Measurements from ENCODE around the gene MTMR2. TPM values are rescaled to one million over a fixed set of nuclear protein-coding genes. Genes with fewer than 3 reads are reported as not detected.
A peak's percentile ranks its signal among the peaks of the same experiment; 100 is the strongest.
"Not testable (repeated sequence)": the region's sequence is repeated elsewhere in the genome, so short reads cannot be mapped to it uniquely, and the experiment has no call there.

Gene MTMR2
- total RNA-seq, 1 donor from 2014 or later, result 40.2 TPM

DNA sequence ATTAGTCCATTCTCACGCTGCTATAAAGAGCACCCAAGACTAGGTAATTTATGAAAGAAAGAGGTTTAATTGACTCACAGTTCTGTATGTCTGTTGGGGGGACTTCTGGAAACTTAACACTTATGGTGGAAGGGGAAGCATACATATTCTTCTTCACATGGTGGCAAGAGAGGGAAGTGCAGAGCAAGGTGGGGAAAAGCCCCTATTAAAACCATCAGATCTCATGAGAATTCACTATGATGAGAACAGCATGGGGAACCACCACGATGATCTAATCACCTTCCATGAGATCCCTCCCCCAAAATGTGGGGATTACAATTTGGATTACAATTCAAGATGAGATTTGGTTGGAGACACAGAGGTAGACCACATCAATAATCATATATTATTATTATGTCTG, 107.9 kb downstream of the MTMR2 start:
- DNase-seq (ENCODE audit: low spot score), result no peak

DNA sequence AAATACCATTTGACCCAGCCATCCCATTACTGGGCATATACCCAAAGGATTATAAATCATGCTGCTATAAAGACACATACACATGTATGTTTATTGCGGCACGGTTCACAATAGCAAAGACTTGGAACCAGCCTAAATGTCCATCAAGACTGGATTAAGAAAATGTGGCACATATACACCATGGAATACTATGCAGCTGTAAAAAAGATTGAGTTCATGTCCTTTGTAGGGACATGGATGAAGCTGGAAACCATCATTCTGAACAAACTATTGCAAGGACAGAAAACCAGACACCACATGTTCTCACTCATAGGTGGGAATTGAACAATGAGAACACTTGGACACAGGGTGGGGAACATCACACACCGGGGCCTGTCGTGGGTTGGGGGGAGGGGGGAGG, 112.9 kb downstream of the MTMR2 start:
- not testable (repeated sequence) for DNase-seq (ENCODE audit: low spot score)

DNA sequence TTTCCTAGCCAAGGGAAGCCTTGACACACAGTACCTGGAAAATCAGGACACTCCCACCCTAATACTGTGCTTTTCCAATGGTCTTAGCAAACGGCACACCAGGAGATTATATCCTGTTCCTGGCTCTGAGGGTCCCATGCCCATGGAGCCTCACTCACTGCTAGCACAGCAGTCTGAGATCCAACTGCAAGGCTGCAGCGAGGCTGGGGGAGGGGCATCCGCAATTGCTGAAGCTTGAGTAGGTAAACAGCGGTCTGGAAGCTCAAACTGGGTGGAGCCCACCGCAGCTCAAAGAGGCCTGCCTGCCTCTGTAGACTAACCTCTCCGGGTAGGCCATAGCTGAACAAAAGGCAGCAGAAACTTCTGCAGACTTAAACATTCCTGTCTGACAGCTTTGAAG, 117.4 kb downstream of the MTMR2 start:
- DNase-seq (ENCODE audit: low spot score), result not testable (repeated sequence)

DNA sequence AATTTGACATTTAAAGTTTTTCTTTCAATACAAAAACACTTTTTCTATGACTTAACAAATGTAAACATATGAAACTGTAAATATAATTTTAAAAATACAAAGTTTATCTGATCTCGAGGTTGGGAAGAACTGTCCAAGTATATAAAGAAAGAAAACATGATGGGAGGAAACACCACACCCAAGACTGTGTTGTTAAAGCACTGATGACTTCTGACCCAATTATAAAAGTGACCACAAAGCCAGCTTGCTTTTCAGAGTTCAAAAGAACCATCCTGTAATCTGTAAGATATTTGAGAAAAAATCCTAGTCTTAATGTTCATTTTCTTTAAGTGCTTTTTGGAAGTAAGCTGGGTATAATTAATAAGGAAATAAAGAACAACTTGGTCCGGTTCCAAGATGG, 118.0 kb downstream of the MTMR2 start:
- no peak for DNase-seq (ENCODE audit: low spot score)

DNA sequence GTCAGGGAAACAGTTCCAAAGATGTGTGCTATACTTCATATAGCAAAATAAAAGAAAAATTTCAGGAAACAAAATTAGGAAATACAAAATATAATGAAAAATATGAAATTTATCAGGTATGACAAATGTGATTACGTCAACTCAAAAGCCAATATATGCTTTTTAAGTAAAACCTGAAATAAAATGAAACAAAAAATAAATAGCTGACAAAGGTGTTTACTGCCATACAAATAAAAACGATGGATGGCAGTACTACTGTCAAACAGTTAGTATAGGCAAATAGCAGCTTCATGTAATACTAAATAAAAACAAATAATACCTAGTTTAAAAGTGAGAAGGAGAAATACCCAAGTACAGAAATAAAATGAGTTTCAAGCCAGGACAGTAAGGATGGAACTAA, 119.9 kb downstream of the MTMR2 start:
- no peak for DNase-seq (ENCODE audit: low spot score)

DNA sequence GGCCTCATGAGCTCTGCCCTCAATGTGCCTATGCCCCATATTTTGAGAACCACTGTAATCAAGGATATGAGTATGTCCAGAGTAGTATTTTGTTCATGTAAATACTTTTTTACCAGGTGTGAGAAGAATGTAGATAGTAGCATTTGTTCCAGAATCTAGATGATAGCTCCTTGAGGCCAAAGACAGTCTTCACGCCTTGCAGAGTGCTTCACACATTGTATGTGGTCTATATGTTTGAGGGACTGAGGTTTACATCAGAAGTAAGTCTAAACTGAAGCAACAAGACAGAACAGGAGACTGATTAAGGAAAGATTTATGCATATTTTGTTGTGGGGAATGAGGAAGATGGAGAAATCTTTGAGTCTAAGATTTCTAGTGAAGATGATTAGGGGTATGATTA, 121.1 kb downstream of the MTMR2 start:
- no peak for DNase-seq (ENCODE audit: low spot score)

DNA sequence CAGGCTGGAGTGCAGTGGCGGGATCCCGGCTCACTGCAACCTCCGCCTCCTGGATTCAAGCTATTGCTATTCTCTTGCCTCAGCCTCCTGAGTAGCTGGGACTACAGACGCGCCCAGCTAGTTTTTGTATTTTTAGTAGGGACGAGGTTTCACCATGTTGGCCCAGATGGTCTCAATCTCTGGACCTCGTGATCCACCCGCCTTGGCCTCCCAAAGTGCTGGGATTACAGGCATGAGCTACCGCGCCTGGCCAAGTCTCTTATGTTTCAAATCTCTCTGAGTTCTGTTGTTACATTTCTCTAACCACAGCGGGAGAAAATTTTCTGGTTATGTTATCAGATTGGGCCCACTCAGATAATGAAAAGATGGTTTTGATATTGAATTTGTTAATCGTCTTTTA, 123.5 kb downstream of the MTMR2 start:
- no peak for DNase-seq (ENCODE audit: low spot score)

DNA sequence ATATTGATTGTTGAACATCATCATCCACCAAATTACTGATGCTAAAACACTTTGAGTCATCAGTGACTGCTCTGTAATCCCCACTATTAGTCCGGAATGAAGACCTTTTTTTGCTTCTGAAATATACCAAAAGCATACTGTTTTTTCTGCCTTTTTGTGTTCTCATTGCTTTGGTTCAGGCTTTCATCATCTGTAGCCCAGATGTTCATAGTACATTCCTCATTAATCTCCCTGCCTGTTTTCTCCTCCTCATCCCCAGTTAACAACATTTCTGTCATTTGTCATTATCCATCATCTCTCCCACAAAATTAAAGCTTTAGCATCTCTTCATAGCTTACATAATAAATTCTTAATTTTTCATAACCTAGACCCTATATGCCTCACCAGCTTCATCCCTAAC, 124.4 kb downstream of the MTMR2 start:
- DNase-seq (ENCODE audit: low spot score), result no peak

DNA sequence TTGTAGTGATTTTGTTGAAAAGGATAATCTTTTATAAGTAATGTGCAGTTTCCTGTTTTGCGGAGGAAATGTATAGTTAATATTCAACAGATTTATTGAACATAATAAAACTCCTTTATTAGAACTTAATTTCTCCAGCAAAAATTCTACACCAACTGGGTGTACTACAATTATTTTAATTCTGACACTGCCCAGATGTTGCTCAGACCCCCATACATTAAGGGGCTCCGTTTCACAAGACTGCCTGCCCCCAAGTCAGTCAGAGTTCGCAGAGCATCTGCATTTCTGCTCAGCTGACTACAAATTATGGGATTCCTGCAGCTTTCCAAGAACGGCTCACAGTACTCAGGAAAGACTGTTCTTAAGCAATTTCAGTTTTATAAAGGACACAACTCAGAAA, 127.4 kb downstream of the MTMR2 start:
- no peak for DNase-seq (ENCODE audit: low spot score)

DNA sequence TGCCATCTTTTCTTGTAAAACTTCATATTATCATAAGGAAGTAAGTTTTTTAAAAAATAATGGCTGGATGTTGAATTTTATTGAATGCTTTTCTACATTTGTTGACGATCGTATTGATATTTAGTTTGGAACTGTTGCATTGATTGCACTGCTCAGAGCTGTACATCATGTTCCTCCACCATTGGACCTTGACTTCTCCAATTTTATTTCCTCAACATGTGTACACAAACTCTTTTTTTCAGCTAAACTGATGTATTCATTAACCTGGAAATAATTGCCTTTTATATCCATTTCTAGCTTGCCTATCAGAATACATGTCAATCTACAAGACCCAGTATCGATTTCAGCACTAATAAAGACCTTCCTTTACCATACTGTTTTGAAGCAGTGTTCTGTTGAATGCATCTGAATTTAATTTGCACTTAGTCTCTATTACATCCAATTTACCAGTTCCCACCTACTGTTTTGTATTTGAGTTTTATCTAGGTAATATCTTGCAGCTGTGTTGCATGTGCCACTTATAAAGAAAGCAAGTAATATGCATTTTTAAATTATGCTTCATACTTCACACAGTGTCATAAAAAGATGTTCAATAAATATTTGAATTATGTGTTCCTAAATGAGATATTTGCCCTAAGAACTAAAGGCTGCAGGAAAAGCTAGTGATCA, 128.1 kb downstream of the MTMR2 start:
- DNase-seq (ENCODE audit: low spot score), result peak; percentile 52

DNA sequence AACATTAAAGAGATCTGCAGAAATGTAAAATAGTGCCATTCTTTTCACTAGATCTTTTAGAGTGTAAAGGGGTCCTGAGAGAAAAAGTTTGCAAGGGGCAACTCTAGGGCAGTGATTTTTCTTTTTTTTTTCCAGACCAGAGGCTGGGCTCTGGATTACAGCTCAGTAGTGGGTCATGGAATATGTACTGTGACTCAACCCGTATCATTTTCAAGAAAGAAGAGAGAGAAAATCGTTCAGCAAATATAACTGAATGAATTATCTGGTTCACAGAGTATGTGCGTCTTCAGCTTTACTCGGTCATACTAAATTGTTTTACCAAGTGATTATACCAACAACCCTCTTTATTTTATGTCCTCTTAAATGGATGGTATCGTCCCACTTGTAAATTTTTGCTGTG, 129.8 kb downstream of the MTMR2 start:
- DNase-seq (ENCODE audit: low spot score), result no peak

DNA sequence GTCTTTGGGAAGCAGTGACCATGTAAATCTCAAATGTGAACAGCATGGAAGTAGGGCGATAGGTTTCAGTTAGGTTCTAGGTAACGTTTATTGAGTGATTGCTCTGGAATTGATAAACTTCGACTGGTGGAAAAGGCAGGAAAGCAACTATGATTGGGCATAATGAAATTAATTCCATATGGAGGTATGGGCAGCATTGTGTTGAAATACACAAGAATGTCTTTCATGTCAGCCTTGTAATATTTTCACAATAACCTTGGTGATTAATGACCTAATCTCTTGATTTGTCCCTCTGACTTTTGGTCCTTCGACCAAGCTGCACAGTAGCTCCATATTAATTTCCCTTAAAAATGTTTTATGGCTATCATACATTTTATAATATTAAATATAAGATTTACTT, 130.8 kb downstream of the MTMR2 start:
- no peak for DNase-seq (ENCODE audit: low spot score)

DNA sequence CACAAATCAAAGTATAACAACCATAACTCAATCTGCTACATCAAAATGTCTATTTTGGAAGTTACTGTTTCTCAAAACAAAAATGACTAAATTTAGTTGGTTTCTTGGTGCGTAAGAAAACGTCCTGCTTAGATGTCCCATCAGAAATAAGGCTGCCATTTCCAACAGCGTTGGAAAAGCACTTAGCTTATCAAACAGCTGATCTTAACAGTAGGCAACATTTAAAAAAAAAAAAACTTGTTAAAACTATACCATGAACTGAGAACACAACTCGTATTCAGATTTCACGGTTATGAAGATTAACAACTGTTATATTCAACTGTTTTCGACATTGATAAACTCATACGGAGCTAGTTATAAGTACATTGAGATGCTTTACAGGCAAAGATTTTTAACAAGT, 131.2 kb downstream of the MTMR2 start:
- no peak for DNase-seq (ENCODE audit: low spot score)

DNA sequence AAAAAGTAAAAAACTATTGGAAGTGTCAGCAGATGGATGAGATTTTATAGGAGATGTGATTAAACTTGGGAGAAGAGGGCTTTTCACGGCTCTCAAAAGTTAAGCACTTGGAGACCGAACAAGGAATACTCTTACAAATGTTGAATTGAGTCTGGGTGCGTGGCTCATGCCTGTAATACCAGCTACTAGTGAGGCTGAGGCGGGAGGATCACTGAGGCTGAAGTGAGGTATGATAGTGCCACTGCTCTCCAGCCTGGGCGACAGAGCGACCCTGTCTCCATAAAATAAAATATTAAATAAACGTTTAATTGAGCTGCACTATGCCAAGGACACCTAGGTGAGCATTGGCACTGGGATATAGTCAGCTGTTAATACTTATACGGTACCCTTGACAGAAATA, 131.7 kb downstream of the MTMR2 start:
- DNase-seq (ENCODE audit: low spot score), result no peak

DNA sequence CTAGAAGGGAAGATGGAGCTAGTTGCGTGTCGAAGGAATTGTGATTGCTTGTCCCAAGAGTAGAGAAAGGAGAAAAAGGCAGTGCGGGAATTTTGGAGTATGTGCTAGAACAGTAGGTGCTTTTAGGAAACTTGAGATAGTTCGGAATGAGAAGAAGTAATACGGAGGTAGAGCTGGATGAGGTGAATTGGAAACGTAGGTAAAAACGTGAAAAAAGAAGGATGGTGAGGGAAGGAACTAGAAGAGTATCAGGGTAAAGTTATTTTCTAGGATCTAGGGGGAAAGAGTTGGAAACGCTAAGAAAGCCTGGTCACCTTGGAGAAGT, 132.2 kb downstream of the MTMR2 start:
- DNase-seq (ENCODE audit: low spot score), result no peak

DNA sequence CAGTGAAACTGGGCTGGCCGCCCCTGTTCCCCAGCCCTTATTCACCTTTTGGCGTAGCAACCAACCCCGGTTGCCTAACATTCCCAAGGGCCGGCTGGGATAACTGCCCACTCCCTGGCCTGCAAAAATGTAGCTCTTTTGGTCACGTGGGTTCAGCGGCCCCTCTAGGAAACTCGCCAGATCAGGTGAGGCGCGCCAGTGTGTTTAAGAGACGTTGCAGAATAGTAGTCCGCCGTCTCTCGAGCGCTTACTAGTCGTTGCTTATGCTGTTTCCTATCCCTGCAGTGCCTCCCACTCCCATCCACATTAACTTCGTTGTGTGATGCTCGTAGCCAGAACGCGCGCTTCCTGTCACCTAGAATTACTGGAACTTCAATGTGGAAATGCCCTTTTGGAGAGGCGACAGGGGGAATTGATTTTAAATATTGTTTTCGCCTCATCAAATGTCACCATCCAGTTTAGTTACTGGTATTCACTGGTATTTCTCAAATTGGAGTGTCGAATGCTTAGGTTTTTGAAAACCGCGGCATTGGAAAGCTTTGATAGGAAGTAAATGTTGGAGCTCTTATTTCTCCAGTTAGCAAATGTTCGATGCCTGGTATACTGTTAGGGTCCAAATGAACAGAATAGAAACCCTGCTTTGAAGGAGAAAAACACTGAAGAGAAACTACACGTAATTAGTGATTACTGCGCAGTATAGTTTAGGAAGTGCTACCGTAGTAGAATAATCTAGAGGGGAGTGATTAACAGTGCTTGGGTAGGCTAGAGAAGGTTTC, 132.8 kb downstream of the MTMR2 start:
- peak; percentile 79 for DNase-seq (ENCODE audit: low spot score)

DNA sequence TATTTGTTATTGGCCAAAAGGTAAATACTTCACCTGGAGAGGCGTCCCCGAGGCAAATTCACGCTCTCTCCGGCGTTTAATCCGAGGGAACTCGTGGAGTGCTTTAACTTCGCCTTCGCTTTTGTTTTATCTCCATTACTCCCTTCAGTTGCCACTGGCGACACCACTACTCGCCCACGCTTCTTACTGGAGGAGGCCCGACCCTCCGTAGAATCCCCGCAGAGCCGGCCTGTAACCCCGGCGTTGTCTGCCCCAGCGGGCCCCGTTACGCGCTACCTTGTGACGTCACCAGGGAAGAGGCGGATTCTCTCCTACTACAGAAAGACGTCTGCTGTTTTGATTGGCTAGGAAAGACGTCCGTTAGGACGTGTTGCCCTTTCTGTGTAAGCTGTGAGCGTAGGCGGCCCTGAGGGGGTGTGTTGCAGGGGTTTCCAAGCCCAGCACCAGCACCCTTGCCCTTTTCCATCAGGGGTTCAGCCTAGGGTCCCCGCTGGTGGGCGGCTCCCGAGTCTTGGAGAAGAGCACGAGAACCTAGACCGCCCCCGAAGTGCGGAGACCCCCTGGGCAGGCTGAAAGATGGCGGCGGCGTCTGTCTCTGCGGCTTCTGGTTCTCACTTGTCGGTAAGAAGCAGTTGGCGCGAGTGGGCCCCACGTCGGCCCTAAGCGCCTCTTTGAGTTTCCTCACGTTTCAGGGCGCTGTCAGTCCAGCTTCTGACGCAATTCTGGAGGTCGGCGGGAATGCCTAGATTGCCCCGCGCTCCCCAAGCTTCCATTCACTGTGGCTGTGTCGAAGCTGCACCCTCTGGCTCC, 133.6 kb downstream of the MTMR2 start, which contains the start of gene CEP57:
Gene CEP57, plus strand, starts transcription at position 376 of the 810 bp plus-strand sequence. Its CDS starts 201 bp downstream, at position 577.
- DNase-seq (ENCODE audit: low spot score), result peak; percentile 98

DNA sequence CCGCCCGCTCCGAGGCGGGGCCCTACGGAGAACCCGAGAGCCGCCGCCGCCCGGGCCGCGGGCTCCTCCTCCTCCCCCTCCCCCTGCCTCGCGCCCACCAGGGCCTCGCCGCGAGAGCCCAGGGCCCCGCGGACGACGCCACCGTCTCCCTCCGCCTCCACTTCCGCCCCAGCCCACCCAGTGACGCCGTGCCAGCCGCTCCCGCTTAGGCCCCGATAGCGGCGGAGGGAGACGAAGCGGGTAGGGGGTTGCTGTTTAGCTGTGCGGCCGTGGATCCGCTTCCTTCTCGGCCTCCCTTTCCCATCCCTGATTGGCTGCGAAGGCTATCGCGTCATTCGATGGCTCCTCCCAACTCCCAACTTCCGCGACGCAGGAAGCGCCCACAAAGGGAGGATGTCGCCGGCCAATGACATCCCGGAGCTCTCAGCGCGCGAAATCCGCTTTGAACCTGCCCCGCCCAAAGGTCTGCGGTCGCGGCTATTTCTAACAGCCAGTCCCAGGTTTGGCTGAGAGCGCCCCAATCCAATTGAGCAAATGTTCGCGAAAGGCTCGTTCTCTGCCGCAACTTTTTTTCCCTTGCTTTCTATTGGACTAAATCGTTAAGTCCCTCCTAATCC, 134.3 kb downstream of the MTMR2 start, which contains the start of gene FAM76B:
Gene FAM76B, minus strand, starts transcription at position 277 of the 617 bp plus-strand sequence. CDS start 304 bp downstream, outside the sequence.
- DNase-seq (ENCODE audit: low spot score), result peak; percentile 98

DNA sequence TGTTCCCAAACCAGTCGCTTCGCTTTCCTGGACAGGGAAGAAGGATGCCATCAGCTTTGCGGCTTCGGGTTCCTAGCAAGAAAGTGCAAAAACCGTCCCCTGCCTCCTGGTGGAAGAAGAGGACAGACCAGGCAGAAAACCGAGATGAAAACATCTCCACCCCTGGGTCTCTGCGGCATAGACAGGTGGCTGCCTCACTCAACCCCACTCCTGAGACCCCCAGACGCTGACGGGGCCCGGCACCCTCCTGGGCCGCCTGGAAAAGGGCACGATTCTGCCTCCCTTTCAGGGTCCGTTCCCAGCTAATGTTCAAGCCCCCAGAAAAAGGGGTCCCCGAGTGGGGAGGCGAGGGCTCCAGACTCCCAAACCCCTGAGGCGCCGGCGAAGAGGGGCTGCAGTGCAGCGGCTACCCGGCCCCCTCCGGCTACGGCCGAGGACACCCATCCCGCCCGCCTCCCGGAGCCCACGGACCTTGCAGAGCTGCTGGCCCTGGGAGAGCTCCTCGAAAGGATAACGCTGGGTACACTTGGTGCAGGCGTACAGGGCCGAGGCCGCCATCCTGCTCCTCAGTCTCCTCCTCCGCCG, 134.9 kb downstream of the MTMR2 start:
- peak; percentile 10 for DNase-seq (ENCODE audit: low spot score)

Measured in mucosa of gallbladder (tissue), 1 donor.